ENCODE results near the gene ADH1A.
A peak's percentile ranks its signal among the peaks of the same experiment; 100 is the strongest.

ADH1A gene

DNA sequence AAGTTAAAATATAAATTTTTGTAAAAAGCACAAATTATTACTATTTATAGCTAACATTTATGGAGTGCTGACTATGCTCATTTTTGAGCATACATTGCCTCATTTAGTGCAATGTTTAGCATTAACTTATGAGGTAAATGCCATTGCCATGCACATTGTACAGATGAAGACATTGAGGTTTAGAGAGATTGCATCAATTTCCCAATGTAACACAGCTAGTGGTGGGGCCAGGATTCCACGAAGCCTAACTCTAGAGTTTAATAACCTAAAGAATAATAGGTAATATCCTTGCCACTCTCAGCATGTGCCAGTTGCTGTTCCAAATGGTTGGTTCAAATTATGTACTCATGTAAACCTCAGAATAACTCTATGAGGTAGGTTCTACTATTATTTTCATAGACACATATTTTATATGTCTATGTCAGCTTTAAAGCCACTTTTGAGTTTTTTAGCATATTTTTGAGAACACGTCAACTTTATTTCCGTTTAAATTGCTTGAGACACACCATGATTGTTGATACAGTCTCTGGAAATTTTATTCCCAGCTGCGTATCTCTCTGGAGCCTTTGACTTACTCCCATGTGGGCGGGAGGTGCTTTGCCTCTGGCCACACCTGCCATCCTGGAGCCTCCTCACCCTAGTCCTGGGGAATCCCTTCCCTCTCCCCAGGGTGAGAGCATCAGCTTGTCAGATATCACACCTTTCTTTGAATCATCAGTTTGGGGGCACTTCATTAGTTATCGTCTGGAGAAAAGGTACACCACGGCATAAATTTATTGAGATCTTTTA, 10.8 kb upstream of the ADH1A start:
- H3K79me1 ChIP-seq (replicated peaks; ENCODE audit: low read length, poor library complexity, severe bottlenecking): no peaks in the 10 kb centered on the region
- WGBS: 87% methylated on average over 6 of the region's 7 CpGs
- H3K14ac ChIP-seq (ENCODE audit: low read length in 2 of 2): no peak overlapping the region
- no peak overlapping the region for H3K23ac ChIP-seq (ENCODE audit: low read length in 2 of 2)
- no peak overlapping the region for H3K18ac ChIP-seq (ENCODE audit: low read depth in 1 of 2, low read length in 2 of 2)
- peak; percentile 30 for DNase-seq
- peak overlapping the region; percentile 78 for H3K27ac ChIP-seq (ENCODE audit: low read length, poor library complexity, severe bottlenecking)
- no peak overlapping the region for H2BK12ac ChIP-seq (ENCODE audit: low read length in 2 of 2)
- H3K36me3 ChIP-seq (ENCODE audit: control insufficient read depth in 1 of 2, insufficient read depth in 2 of 2, low read depth in 1 of 2, low read length in 2 of 2): no peaks in the 10 kb centered on the region
- peak overlapping the region; percentile 53 for H3K9ac ChIP-seq (ENCODE audit: low read length)
- no peak overlapping the region for H3K4me2 ChIP-seq (ENCODE audit: low read length, poor library complexity, severe bottlenecking)
- no peak overlapping the region for H2AFZ ChIP-seq (ENCODE audit: low read depth, low read length)
- H2BK15ac ChIP-seq (ENCODE audit: low read depth, poor library complexity, severe bottlenecking): no peak overlapping the region
- no peak overlapping the region for H4K8ac ChIP-seq (ENCODE audit: low read length)
- no peak overlapping the region for H2BK120ac ChIP-seq (ENCODE audit: low read depth, low read length)
- no peak overlapping the region for H2BK5ac ChIP-seq (ENCODE audit: low read depth, low read length, poor library complexity, severe bottlenecking)
- no peak overlapping the region for H3K4me3 ChIP-seq (ENCODE audit: insufficient read depth in 1 of 2, low read depth in 1 of 2, low read length in 2 of 2)
- H4K91ac ChIP-seq (ENCODE audit: low read length): no peak overlapping the region
- H3K4ac ChIP-seq (ENCODE audit: low read depth in 1 of 2, low read length in 2 of 2): no peak overlapping the region
- H3K27me3 ChIP-seq (ENCODE audit: control insufficient read depth in 1 of 2, insufficient read depth in 1 of 2, low read length in 2 of 2): no peaks in the 10 kb centered on the region
- H2AK5ac ChIP-seq (ENCODE audit: low read length, severe bottlenecking): peak overlapping the region; percentile 79
- H3K9me3 ChIP-seq (ENCODE audit: control insufficient read depth, low read length): peaks cover 5% of the 10 kb centered on the region
- H3K4me1 ChIP-seq (ENCODE audit: control insufficient read depth, insufficient read depth, low read depth, low read length): peaks cover 2% of the 10 kb centered on the region

DNA sequence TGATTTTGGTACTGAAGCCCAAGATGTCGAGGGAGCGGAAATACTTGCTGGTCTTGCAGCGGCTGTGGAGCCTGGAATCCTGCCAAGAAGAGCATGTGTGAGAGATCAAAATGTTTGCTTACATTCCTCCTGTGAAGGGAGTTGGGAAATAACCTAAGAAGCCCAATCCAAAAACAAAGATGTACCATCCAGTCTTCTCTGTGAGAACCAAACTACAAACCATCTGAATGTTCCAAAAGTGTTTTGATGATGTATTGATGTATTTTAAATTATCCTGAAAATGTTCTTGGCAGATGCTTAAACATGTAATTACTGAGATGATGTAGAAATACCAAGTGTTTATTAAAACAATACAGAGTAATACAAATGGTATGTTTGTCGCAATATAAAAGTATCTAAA, 10.1 kb upstream of the ADH1A start:
- H3K79me1 ChIP-seq (replicated peaks; ENCODE audit: low read length, poor library complexity, severe bottlenecking): no peaks in the 10 kb centered on the region
- no peak overlapping the region for H2BK5ac ChIP-seq (ENCODE audit: low read depth, low read length, poor library complexity, severe bottlenecking)
- H2AFZ ChIP-seq (ENCODE audit: low read depth, low read length): no peak overlapping the region
- H3K4ac ChIP-seq (ENCODE audit: low read depth in 1 of 2, low read length in 2 of 2): no peak overlapping the region
- no peaks in the 10 kb centered on the region for H3K36me3 ChIP-seq (ENCODE audit: control insufficient read depth in 1 of 2, insufficient read depth in 2 of 2, low read depth in 1 of 2, low read length in 2 of 2)
- peak; percentile 84 for DNase-seq
- no peak overlapping the region for H3K18ac ChIP-seq (ENCODE audit: low read depth in 1 of 2, low read length in 2 of 2)
- H2BK120ac ChIP-seq (ENCODE audit: low read depth, low read length): no peak overlapping the region
- H3K9ac ChIP-seq (ENCODE audit: low read length): peak overlapping the region; percentile 53
- WGBS: 30% methylated on average over 3 of the region's 4 CpGs
- no peak overlapping the region for H3K4me3 ChIP-seq (ENCODE audit: insufficient read depth in 1 of 2, low read depth in 1 of 2, low read length in 2 of 2)
- no peaks in the 10 kb centered on the region for H3K27me3 ChIP-seq (ENCODE audit: control insufficient read depth in 1 of 2, insufficient read depth in 1 of 2, low read length in 2 of 2)
- H4K8ac ChIP-seq (ENCODE audit: low read length): no peak overlapping the region
- H2AK5ac ChIP-seq (ENCODE audit: low read length, severe bottlenecking): no peak overlapping the region
- no peak overlapping the region for H3K23ac ChIP-seq (ENCODE audit: low read length in 2 of 2)
- no peak overlapping the region for H2BK15ac ChIP-seq (ENCODE audit: low read depth, poor library complexity, severe bottlenecking)
- H3K4me2 ChIP-seq (ENCODE audit: low read length, poor library complexity, severe bottlenecking): no peak overlapping the region
- H3K4me1 ChIP-seq (ENCODE audit: control insufficient read depth, insufficient read depth, low read depth, low read length): peaks cover 2% of the 10 kb centered on the region
- no peak overlapping the region for H2BK12ac ChIP-seq (ENCODE audit: low read length in 2 of 2)
- peaks cover 5% of the 10 kb centered on the region for H3K9me3 ChIP-seq (ENCODE audit: control insufficient read depth, low read length)
- H4K91ac ChIP-seq (ENCODE audit: low read length): no peak overlapping the region
- H3K14ac ChIP-seq (ENCODE audit: low read length in 2 of 2): no peak overlapping the region
- peak overlapping the region; percentile 38 for H3K27ac ChIP-seq (ENCODE audit: low read length, poor library complexity, severe bottlenecking)

DNA sequence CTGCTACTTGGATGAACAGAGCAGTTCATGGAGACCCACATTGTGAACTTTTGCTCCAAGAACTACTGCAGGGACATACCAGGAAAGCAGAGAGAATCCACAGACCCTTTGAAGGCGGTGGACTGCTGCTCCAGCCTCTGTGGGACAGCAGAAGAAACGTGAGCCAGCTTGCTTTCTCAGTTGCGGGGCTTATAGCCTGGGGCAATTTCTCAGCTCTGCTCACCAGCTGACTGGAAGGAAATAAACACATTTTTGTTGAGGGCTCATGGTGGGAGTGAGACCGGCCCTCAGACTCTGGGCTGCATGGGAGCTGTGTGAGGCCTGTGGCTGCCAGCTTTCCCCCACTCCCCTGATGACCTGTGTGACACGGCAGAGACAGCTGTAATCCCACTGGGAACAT, 2.6 kb upstream of the ADH1A start:
- Histone ChIP-seq H3K18ac (ENCODE audit: low read depth in 1 of 2, low read length in 2 of 2) (no peak overlapping the region), H3K27ac (ENCODE audit: low read length, poor library complexity, severe bottlenecking) (no peak overlapping the region), H3K4me1 (ENCODE audit: control insufficient read depth, insufficient read depth, low read depth, low read length) (no peaks in the 10 kb centered on the region), H2BK120ac (ENCODE audit: low read depth, low read length) (no peak overlapping the region), H2BK15ac (ENCODE audit: low read depth, poor library complexity, severe bottlenecking) (no peak overlapping the region), H3K79me1 (replicated peaks; ENCODE audit: low read length, poor library complexity, severe bottlenecking) (no peaks in the 10 kb centered on the region), H3K27me3 (ENCODE audit: control insufficient read depth in 1 of 2, insufficient read depth in 1 of 2, low read length in 2 of 2) (no peaks in the 10 kb centered on the region), H3K14ac (ENCODE audit: low read length in 2 of 2) (no peak overlapping the region), H3K4me3 (ENCODE audit: insufficient read depth in 1 of 2, low read depth in 1 of 2, low read length in 2 of 2) (no peak overlapping the region), H2AFZ (ENCODE audit: low read depth, low read length) (no peak overlapping the region), H3K9me3 (ENCODE audit: control insufficient read depth, low read length) (peaks cover 18% of the 10 kb centered on the region), H3K36me3 (ENCODE audit: control insufficient read depth in 1 of 2, insufficient read depth in 2 of 2, low read depth in 1 of 2, low read length in 2 of 2) (peaks cover 0 to 3% of the 10 kb centered on the region in 2 experiments), H3K23ac (ENCODE audit: low read length in 2 of 2) (no peak overlapping the region), H3K4me2 (ENCODE audit: low read length, poor library complexity, severe bottlenecking) (no peak overlapping the region), H3K9ac (ENCODE audit: low read length) (no peak overlapping the region), H4K8ac (ENCODE audit: low read length) (no peak overlapping the region), H2AK5ac (ENCODE audit: low read length, severe bottlenecking) (no peak overlapping the region), H2BK12ac (ENCODE audit: low read length in 2 of 2) (no peak overlapping the region), H2BK5ac (ENCODE audit: low read depth, low read length, poor library complexity, severe bottlenecking) (no peak overlapping the region), H4K91ac (ENCODE audit: low read length) (no peak overlapping the region), H3K4ac (ENCODE audit: low read depth in 1 of 2, low read length in 2 of 2) (no peak overlapping the region)
- WGBS: 68% methylated on average over 5 of the region's 5 CpGs
- no peak for DNase-seq

DNA sequence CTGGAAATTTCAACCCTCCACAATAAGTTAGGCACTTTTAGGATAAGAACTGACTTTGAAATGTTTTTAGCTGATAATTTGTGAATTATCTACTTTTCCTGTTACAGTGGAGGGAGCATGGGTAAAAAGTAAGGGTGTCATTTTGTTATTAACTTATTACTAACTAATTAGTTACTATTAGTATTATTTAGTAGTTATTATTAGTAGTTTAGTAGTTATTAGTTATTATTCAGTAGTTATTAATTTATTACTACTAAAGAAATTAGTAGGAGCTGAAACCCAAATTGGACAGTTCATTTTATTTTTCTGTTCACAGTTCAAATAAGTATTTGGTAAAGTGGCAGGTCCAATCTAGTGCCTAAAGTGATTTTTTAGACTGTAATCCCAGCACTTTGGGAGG, 5.4 kb downstream of the ADH1A start:
- Histone ChIP-seq H3K23ac (ENCODE audit: low read length in 2 of 2) (no peak overlapping the region), H3K4me2 (ENCODE audit: low read length, poor library complexity, severe bottlenecking) (no peak overlapping the region), H3K27ac (ENCODE audit: low read length, poor library complexity, severe bottlenecking) (no peak overlapping the region), H2BK15ac (ENCODE audit: low read depth, poor library complexity, severe bottlenecking) (no peak overlapping the region), H3K9ac (ENCODE audit: low read length) (no peak overlapping the region), H3K36me3 (ENCODE audit: control insufficient read depth in 1 of 2, insufficient read depth in 2 of 2, low read depth in 1 of 2, low read length in 2 of 2) (no peaks in the 10 kb centered on the region), H3K4ac (ENCODE audit: low read depth in 1 of 2, low read length in 2 of 2) (no peak overlapping the region), H2AFZ (ENCODE audit: low read depth, low read length) (no peak overlapping the region), H2AK5ac (ENCODE audit: low read length, severe bottlenecking) (no peak overlapping the region), H3K4me1 (ENCODE audit: control insufficient read depth, insufficient read depth, low read depth, low read length) (no peaks in the 10 kb centered on the region), H2BK120ac (ENCODE audit: low read depth, low read length) (no peak overlapping the region), H3K4me3 (ENCODE audit: insufficient read depth in 1 of 2, low read depth in 1 of 2, low read length in 2 of 2) (no peak overlapping the region), H3K27me3 (ENCODE audit: control insufficient read depth in 1 of 2, insufficient read depth in 1 of 2, low read length in 2 of 2) (no peaks in the 10 kb centered on the region), H3K9me3 (ENCODE audit: control insufficient read depth, low read length) (no peaks in the 10 kb centered on the region), H3K14ac (ENCODE audit: low read length in 2 of 2) (no peak overlapping the region), H3K18ac (ENCODE audit: low read depth in 1 of 2, low read length in 2 of 2) (no peak overlapping the region), H3K79me1 (replicated peaks; ENCODE audit: low read length, poor library complexity, severe bottlenecking) (no peaks in the 10 kb centered on the region), H4K91ac (ENCODE audit: low read length) (no peak overlapping the region), H2BK12ac (ENCODE audit: low read length in 2 of 2) (no peak overlapping the region), H4K8ac (ENCODE audit: low read length) (no peak overlapping the region), H2BK5ac (ENCODE audit: low read depth, low read length, poor library complexity, severe bottlenecking) (no peak overlapping the region)
- DNase-seq: no peak
